Spleen (tissue), 13 donors: ENCODE results near the gene ZSWIM7. TPM values are rescaled to one million over a fixed set of nuclear protein-coding genes. Genes with fewer than 3 reads are reported as not detected.
A peak's percentile ranks its signal among the peaks of the same experiment; 100 is the strongest.

Experiments used
- DNase-seq: peaks from one replicate; pipeline ENCODE4 v3.0.0-alpha.2; 2020
- H3K27ac ChIP-seq, 8 donors: fragments of 200-600 bp; sonication (generic) in 7 of 8; 1 replicate in 4 of 8; 2 replicates in 4 of 8; pipeline versions ENCODE4 v1.5.0 to v1.8.0; 2016 to 2021; ENCODE audit warnings: inconsistent platforms in 4 of 8, mild to moderate bottlenecking in 4 of 8, moderate library complexity in 1 of 8
- H3K27me3 ChIP-seq, 7 donors: fragments of 200-600 bp; sonication (generic) in 6 of 7; replicated peaks in 1 of 7; 1 replicate in 4 of 7; 2 replicates in 3 of 7; pipeline versions ENCODE4 v1.5.0 to v1.8.0; 2016 to 2021; ENCODE audit warnings: inconsistent platforms in 3 of 7, mild to moderate bottlenecking in 1 of 7
- H3K36me3 ChIP-seq, 6 donors: fragments of 200-600 bp; sonication (generic) in 5 of 6; 1 replicate in 4 of 6; 2 replicates in 2 of 6; pipeline versions ENCODE4 v1.5.0 to v1.8.0; 2016 to 2021; ENCODE audit warnings: inconsistent platforms in 2 of 6
- H3K4me1 ChIP-seq, 6 donors: fragments of 200-600 bp; sonication (generic) in 5 of 6; 1 replicate in 3 of 6; 2 replicates in 3 of 6; pipeline versions ENCODE4 v1.5.0 to v1.8.0; 2016 to 2021; ENCODE audit warnings: inconsistent platforms in 3 of 6
- H3K4me3 ChIP-seq, 8 donors: fragments of 200-600 bp; sonication (generic) in 7 of 8; 1 replicate in 4 of 8; 2 replicates in 4 of 8; pipeline versions ENCODE4 v1.5.0 to v1.8.0; 2016 to 2021; ENCODE audit warnings: inconsistent platforms in 4 of 8, mild to moderate bottlenecking in 4 of 8, moderate library complexity in 2 of 8
- H3K9me3 ChIP-seq, 8 donors: fragments of 200-600 bp; sonication (generic) in 7 of 8; 1 replicate in 4 of 8; 2 replicates in 4 of 8; pipeline versions ENCODE4 v1.5.0 to v1.8.0; 2016 to 2021; ENCODE audit warnings: inconsistent platforms in 4 of 8
- POLR2A ChIP-seq, 3 donors: fragments of 450-650 bp; IDR thresholded peaks; one replicate each; pipeline ENCODE4 v1.5.1; 2017; ENCODE audit warnings: antibody characterized with exemption in 3 of 3, mild to moderate bottlenecking in 1 of 3
- POLR2AphosphoS5 ChIP-seq, 3 donors: sonication (generic); formaldehyde crosslinking; IDR thresholded peaks; one replicate each; pipeline ENCODE4 v1.5.1; 2017; ENCODE audit warnings: antibody characterized with exemption in 3 of 3
- WGBS, 5 donors: extraction: QIAGEN DNeasy Blood & Tissue Kit in 3 of 5; methylation state at CpG; one replicate each; pipeline versions ENCODE4 v1.1.5 to v1.1.7; 2013 to 2018; 5-methylcytosine and 5-hydroxymethylcytosine counted together
- intact Hi-C: fragments of 100-400 bp; cut with DNase I; formaldehyde crosslinking; loops from one replicate; pipeline ENCODE4 v1.15.0; 2023; ENCODE audit warnings: low total_unique reads
- long read RNA-seq, 2 donors: transcript quantifications; one replicate each; lab custom pipeline, GENCODE V29; 2026
- polyA plus RNA-seq, 3 donors: library from polyadenylated mRNA; stranded (reverse); fragments of 200-250 nt; gene quantifications; one replicate each; pipeline ENCODE4 v1.2.1, GENCODE V29; 2013
- total RNA-seq, 7 donors: library from RNA; depleted of rRNA in 3 of 7; stranded (reverse); fragments of >200 nt in 3 of 7; fragmentation: NEBNext Ultra II Directional in 4 of 7; extraction: Animal tissue kit (Norgen Biotek cat#: 25700) in 4 of 7; gene quantifications; one replicate each; pipeline versions ENCODE4 v1.1.0 to v1.2.1, GENCODE V29; 2016 to 2021
- TF ChIP-seq, protein P1 (sequence below), 11 experiments: fragments of 200-600 bp in 7 of 11; fragments of 450-650 bp in 4 of 11; sonication (generic) in 4 of 11; IDR thresholded peaks in 8 of 11; conservative IDR thresholded peaks in 3 of 11; 1 replicate in 7 of 11; 2 replicates in 4 of 11; pipeline versions ENCODE4 v1.4.0 to v1.8.0; 2016 to 2021; ENCODE audit warnings: antibody characterized with exemption in 11 of 11, inconsistent platforms in 4 of 11, mild to moderate bottlenecking in 1 of 11
- donor health status: healthy with polysubstance abuse.
- donor health status: DM: no; HTN: no; CAD: no; lungs with moderate emphysema.
- donor health status: DM: no; HTN: no; CAD: no.
- donor health status: Bipolar disorder and iron deficiency.
- donor health status: healthy.
- donor health status: DM: no; HTN: no; CAD: no.
- donor health status: DM: yes; HTN: yes; CAD: no.

ZSWIM7 gene, protein sequence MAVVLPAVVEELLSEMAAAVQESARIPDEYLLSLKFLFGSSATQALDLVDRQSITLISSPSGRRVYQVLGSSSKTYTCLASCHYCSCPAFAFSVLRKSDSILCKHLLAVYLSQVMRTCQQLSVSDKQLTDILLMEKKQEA
- 10 to 100 TPM; 13.4 to 40.4 (median 20.7) TPM for total RNA-seq
- 10 to 100 TPM; 32.8 to 47.6 (median 42.3) TPM for polyA plus RNA-seq
- long read RNA-seq, donor 1, transcript ZSWIM7-201 (5 exons, 2,008 nt): major isoform, 11 of 18 reads
- long read RNA-seq, donor 1, transcript ZSWIM7-205 (6 exons, 703 nt): minor isoform, 5 of 18 reads
- long read RNA-seq, donor 1, partial matches to known transcripts: 0 of 18 reads
- long read RNA-seq, donor 1, other reads (novel, unspliced or antisense): 0 of 18 reads
- long read RNA-seq, donor 2, transcript ZSWIM7-205 (6 exons, 703 nt): major isoform, 5 of 22 reads
- long read RNA-seq, donor 2, partial matches to known transcripts: 9 of 22 reads
- long read RNA-seq, donor 2, other reads (novel, unspliced or antisense): 0 of 22 reads

DNA sequence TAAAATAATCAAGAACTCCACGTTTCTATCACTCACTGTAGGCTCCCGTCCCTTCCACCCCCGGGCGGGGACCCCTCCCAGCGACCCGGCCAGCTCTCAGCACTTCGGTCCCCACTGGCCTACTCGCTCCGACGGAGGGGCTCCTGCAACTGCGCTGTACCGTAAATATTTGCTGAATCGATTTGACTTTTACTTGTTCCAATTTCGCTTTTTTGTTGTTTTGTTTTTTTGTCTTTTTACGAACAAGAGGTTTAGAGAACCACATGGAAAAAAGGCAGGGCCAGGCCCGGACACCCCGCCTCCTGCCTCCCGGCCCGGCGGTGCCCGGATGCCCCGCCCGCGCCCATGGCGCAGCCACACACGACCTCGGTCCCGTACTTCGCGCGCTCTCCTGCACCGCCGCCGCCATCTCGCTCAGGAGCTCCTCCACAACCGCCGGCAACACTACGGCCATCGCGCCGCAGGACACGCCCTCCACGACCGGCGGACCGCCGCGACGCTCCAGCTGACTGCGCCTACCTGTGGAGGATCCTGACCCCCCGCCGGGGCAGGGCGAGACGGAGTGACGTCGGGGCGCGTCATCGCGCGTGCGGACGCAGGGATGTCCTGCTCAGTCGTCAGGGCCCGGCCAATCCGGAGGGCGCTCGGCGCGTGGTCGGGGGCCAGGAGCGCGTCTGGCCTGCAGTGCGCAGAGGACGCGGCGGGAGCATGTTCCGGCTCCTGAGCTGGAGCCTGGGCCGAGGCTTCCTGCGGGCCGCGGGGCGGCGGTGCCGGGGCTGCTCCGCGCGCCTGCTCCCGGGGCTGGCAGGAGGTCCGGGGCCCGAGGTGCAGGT is at the start of gene ZSWIM7, which contains the start of gene TTC19:
Gene ZSWIM7 (minus strand): TSS at position 564 of the 833 bp plus-strand sequence. CDS start 110 bp downstream, at position 454.
Gene TTC19 (plus strand): TSS at position 684 of the 833 bp plus-strand sequence. CDS start 25 bp downstream, at position 709.
- Histone ChIP-seq H3K9me3 (no peaks in the 10 kb centered on the region), H3K27ac (peak within 1 kb of the TSS; percentile 93 to 99 (median 97)), H3K36me3 (peaks cover 0 to 52% (median 26%) of the 10 kb centered on the region in 6 donors), H3K4me3 (peak within 1 kb of the TSS; percentile 57 to 93 (median 72)), H3K4me1 (peaks cover 12 to 77% (median 43%) of the 10 kb centered on the region in 6 donors), H3K27me3 (no peaks in the 10 kb centered on the region)
- TF ChIP-seq, protein P1, sequence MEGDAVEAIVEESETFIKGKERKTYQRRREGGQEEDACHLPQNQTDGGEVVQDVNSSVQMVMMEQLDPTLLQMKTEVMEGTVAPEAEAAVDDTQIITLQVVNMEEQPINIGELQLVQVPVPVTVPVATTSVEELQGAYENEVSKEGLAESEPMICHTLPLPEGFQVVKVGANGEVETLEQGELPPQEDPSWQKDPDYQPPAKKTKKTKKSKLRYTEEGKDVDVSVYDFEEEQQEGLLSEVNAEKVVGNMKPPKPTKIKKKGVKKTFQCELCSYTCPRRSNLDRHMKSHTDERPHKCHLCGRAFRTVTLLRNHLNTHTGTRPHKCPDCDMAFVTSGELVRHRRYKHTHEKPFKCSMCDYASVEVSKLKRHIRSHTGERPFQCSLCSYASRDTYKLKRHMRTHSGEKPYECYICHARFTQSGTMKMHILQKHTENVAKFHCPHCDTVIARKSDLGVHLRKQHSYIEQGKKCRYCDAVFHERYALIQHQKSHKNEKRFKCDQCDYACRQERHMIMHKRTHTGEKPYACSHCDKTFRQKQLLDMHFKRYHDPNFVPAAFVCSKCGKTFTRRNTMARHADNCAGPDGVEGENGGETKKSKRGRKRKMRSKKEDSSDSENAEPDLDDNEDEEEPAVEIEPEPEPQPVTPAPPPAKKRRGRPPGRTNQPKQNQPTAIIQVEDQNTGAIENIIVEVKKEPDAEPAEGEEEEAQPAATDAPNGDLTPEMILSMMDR (IDR thresholded peaks at IDR 0.05 in 8 of 11, conservative IDR thresholded peaks at IDR 0.05 in 3 of 11): peak in 4 of 11 experiments; percentile 12 to 34 (median 16)
- peak; percentile 34 to 87 (median 82) for TF ChIP-seq POLR2A (IDR thresholded peaks at IDR 0.05)
- TF ChIP-seq POLR2AphosphoS5 (IDR thresholded peaks at IDR 0.05): peak; percentile 99
- WGBS, 5 donors: 0 to 1% (median 0%) methylated on average over 39 to 91 of the region's 91 CpGs
- intact Hi-C loops: no loop called here
- peak; percentile 100 for DNase-seq

DNA sequence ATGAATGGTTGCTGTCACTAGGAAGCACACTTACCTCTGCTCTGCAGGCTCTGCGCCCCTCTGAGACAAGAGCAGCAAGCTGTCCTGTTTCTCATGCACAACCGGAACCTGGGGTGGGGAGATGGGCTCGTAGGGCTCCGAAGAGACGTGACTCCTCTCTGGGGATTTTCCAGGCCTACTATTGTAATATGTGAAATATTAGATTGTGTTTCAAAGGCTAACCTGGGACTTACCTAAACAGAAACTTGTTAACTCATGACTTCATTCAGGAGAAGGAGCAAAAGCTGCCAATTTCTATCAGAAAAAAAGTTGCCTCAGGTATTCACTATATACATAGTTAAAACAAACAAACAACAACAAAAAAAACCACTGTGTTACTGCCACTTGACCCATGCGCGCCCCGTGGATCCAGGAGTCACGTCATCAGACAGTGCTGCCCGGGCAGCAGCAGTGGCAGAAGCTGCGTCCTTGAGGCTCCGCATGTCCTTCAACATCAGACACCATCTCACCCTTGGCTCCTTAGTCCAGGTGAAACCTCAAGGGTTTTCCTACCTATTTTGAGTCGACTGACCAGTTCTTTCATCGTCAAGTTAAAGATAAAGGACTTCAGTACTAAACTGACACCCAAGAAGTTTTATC is 49.4 kb upstream of the ZSWIM7 start:
- peaks cover 0 to 99% (median 64%) of the 10 kb centered on the region in 6 donors for H3K36me3 ChIP-seq
- no peak overlapping the region for H3K27ac ChIP-seq
- peak in 1 of 3 donors; percentile 7 for TF ChIP-seq POLR2AphosphoS5 (IDR thresholded peaks at IDR 0.05)
- TF ChIP-seq, protein P1 (IDR thresholded peaks at IDR 0.05 in 8 of 11, conservative IDR thresholded peaks at IDR 0.05 in 3 of 11): no peak
- no peak for TF ChIP-seq POLR2A (IDR thresholded peaks at IDR 0.05)
- H3K9me3 ChIP-seq: no peaks in the 10 kb centered on the region
- no peaks in the 10 kb centered on the region for H3K27me3 ChIP-seq
- no peak for DNase-seq
- H3K4me1 ChIP-seq: peaks cover 0 to 5% (median 0%) of the 10 kb centered on the region in 6 donors
- intact Hi-C loops: no loop called here
- 86 to 95% (median 88%) methylated on average over 14 of the region's 14 CpGs for WGBS, 5 donors
- H3K4me3 ChIP-seq: no peak overlapping the region

DNA sequence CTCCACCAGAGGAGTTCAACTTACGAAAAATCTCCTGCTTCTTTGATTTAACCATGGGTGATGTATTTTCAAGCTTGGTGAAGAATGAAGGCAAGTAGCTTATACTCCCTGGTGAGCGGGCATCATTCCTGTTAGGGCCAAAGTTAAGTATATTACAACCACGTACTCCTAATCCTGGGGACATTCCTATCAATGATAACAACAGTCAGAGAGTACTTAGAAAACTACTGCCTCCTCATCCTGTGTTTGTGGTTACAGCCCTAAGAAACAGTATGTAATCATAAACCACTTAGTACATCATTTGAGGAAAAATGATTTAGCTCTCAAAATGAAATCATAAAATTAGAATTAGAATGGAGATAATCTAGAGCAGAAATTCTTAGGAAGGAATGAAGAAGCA is 47.5 kb upstream of the ZSWIM7 start:
- Histone ChIP-seq H3K9me3 (no peaks in the 10 kb centered on the region), H3K4me1 (peaks cover 0 to 2% (median 0%) of the 10 kb centered on the region in 6 donors), H3K36me3 (peaks cover 0 to 100% (median 64%) of the 10 kb centered on the region in 6 donors), H3K4me3 (no peak overlapping the region), H3K27me3 (no peaks in the 10 kb centered on the region), H3K27ac (no peak overlapping the region)
- no peak for TF ChIP-seq POLR2AphosphoS5 (IDR thresholded peaks at IDR 0.05)
- TF ChIP-seq, protein P1 (IDR thresholded peaks at IDR 0.05 in 8 of 11, conservative IDR thresholded peaks at IDR 0.05 in 3 of 11): no peak
- no peak for TF ChIP-seq POLR2A (IDR thresholded peaks at IDR 0.05)
- intact Hi-C loops: no loop called here
- DNase-seq: no peak
- WGBS, 5 donors: 93 to 96% (median 95%) methylated on average over 3 of the region's 3 CpGs
